GM19043 (cell line): ENCODE data around the gene DNAJC3.
"Not testable (repeated sequence)": the region's sequence is repeated elsewhere in the genome, so short reads cannot be mapped to it uniquely, and the experiment has no call there.

ENCODE experiments used
- ATAC-seq: cut with Tn5 transposase; IDR thresholded peaks from one replicate; pipeline ENCODE4 v1.9.1; 2021; ENCODE audit warnings: low read depth; ENCODE audit not compliant: unreplicated experiment

The DNAJC3 gene

DNA sequence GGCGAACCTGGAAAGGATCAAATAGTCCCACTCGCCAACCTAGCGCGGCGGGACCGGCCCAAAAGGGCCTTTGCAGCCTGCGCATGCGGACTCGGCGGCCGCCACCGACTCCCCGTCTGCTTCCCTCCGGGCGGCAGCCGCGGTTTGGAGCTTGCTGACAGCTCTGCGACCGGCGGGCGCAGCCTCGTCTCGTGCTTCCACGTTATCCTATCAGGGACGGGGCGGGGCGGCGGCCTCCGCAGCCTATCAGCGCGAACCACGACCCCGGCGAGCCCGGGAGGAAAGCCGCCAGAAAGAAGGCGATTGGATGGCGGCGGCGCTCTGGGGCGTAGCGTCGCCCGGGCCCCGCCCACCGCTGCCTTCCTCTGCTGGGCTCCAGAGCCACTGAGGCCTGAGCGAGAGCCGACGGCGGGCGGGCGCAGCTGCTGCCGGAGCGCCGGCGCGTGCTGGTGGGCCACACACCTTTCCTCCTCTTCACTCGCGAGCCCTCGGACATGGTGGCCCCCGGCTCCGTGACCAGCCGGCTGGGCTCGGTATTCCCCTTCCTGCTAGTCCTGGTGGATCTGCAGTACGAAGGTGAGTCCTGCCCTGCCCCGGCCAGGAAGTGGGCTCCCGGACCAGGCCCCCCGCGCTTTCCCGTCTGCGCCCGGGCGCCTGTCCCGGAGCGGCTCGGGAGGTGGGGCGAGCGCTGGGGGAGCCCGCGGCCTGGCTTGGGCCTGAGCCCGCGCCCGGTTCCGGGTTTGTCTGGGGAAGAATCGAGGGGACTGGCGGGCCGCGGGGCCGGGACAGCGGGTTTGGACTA is at the start of gene DNAJC3:
TSS of gene DNAJC3 (plus strand) at position 378 of the 802 bp plus-strand sequence. CDS start at position 495, 117 bp downstream.
- peak; percentile 91 for ATAC-seq

DNA sequence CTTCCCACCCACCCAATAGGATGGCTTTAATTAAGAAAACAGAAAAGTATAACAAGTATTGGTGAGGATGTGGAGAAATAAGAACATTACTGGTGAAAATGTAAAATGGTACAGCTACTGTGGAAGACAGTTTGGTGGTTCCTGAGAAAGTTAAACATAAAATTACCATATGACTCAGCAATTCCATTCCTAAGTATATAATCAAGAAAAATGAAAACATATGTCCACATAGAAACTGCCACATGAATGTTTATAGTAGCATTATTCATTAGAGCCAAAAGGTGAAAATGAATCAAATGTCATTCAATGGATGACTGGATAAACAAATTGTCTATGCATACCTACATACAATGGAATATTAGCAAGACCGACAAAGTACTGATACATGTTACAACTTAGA is 49.3 kb upstream of the DNAJC3 start:
- ATAC-seq, result no peak

DNA sequence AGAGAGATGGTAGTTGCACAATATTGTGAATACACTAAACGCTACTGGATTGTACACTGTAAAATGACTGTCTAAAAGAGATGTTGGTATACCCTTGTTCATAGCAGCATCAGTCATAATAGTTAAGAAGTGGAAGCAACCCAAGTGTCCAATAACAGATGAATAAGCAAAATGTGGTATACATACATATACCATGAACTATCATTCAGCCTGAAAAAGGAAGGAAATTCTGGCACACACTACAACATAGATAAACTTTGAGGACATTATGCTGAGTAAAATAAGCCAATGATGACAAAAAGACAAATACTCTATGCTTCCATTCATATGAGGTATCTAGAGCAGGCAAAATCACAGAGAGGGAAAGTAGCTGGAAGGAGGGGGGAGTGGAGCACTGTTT is 48.5 kb upstream of the DNAJC3 start:
- ATAC-seq, result no peak

GRCh38 chr13:95629071-95629470 is 47.9 kb upstream of the DNAJC3 start:
- ATAC-seq, result no peak

DNA sequence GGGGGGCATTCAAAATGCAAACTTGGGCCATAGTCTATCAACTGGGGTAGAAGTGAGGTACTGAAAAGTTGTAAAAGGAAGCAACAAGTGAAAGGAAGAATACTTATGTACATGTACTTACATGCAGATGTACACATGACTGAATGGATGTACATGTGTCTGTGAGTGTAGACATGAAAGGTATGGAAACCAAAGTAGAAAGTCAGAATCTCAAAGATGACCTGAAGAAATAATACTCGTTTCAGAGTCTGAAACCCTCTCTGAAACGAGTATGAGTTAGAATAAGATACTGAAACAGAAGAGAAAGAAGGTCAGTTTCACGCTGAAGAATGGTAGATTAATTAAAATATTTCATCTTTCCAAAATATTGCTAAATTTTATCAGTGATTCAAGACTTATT is 46.3 kb upstream of the DNAJC3 start:
- ATAC-seq, result no peak

DNA sequence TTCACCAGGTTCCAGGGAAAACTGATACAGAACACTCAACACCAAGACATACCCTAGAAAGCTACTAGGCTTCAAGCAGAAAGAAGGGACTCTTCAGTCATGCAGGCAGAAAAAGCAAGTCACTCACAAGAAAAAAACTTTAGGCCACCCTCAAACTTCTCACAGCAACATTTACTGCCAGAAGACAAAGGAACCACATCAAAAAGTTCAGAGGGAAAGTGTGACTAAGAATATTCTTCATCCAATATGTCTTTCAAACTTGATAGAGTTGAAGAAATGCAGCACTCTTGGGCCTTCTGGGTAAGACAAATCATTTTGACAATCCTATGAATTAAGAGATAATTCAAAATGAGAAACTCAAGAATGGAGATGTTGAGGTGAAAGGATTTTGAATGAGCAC is 40.1 kb upstream of the DNAJC3 start:
- no peak for ATAC-seq

GRCh38 chr13:95641291-95642027 is 35.5 kb upstream of the DNAJC3 start:
- no peak for ATAC-seq

GRCh38 chr13:95642028-95642621 is 34.8 kb upstream of the DNAJC3 start:
- ATAC-seq, result no peak

DNA sequence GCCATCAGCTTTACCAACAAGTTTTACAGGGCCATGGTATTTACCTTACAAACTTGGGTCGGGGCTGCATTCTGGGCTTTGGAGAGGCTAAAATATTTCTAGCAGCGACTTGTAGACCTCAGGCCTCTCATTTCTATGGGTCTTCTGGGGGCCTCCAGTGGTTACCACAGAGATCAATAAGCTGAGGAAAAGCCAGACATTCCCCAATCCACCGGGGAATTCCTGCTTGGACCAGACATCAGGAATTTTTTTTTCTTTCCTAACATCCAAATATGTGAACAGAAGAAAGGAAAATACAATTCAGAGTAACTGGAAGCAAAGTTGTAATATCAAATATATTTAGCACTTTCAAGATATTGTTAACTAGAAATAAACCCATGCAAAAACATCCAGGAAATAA is 33.9 kb upstream of the DNAJC3 start:
- no peak for ATAC-seq

GRCh38 chr13:95643571-95643935 is 33.4 kb upstream of the DNAJC3 start:
- ATAC-seq, result no peak

- no peak for ATAC-seq
Measured at GRCh38 chr13:95643936-95644598, 32.9 kb upstream of the DNAJC3 start.

DNA sequence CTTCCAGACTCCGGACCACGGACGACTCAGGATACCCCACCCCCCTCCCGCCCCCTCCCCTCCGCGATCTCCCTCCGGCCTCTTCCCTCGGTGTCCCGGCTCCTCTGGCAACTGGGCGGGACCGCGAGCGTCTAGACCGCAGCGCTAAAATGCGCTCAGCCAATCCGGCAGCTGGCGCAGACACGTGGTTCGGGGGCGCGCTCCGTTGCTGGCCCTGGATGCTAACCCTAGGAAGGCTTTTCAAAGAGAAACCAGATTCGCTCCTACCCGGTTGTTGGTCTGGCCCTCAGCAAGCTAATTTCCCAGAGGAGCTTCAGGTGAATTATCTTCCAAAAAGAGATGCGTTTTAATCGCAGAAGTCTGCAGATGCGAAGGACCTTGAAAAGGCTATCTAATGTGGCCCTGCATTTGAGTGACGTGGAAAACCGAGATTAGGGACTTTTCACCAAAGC is 32.3 kb upstream of the DNAJC3 start, which contains the start of gene DZIP1:
TSS of gene DZIP1 (minus strand) at position 106 of the 452 bp plus-strand sequence. CDS start 2,677 bp downstream, outside the sequence.
- no peak for ATAC-seq

GRCh38 chr13:95647321-95647720 is 29.6 kb upstream of the DNAJC3 start:
- ATAC-seq, result no peak

- ATAC-seq, result no peak
Measured at GRCh38 chr13:95650696-95651095, 26.2 kb upstream of the DNAJC3 start.

GRCh38 chr13:95652244-95652764 is 24.6 kb upstream of the DNAJC3 start:
- ATAC-seq, result no peak

GRCh38 chr13:95652821-95653220 is 24.1 kb upstream of the DNAJC3 start:
- no peak for ATAC-seq

GRCh38 chr13:95656386-95657015 is 20.4 kb upstream of the DNAJC3 start:
- ATAC-seq, result no peak

DNA sequence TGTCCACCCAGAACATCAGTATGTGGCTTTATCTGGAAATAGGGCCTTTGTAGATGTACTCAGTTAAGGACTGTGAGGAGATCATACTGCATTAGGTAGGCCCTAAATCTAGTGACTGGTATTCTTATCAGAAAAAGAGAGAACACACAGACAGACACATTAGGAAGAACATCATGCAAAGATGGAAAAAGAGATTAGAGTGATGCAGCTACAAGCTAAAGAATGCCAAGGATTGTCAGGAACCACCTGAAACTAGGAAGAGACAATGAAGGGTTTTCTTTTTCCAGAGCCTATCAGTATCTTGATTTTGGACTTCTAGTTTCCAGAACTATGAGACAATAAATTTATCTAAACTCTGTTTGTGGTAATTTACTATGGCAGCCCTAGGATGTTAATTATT is 17.4 kb upstream of the DNAJC3 start:
- ATAC-seq, result no peak

DNA sequence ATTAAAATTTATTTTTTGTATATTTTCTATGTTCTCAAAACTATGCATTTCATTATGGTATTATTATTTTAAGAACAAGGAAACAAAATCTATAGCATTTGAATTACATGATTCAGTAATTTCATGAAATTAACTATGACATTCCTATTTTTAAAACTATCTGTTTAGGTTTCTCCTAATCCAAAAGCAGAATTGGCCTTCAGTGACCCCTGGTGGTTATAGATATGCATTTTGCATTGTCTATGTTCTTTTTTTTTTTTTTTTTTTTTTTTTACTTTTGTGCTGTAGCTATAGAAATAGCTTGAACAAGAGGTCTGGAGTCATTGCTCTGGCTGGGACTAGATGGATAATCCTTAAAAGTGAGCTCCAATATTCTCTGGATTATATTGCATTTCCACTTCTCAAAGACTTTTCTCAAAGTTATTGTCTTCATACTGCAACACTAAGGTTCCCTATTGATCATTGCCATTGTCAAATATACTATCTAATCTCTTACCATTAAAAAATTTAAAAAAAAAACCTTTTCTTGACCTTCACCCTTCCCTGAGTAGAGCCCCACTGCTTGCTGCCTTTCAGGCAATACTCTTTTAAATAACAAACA is 15.9 kb upstream of the DNAJC3 start:
- no peak for ATAC-seq

- not testable (repeated sequence) for ATAC-seq
Measured at GRCh38 chr13:95667235-95667634, 9.7 kb upstream of the DNAJC3 start.
